AG04450 (cell line): ENCODE data around the gene PUS7. TPM values are rescaled to one million over a fixed set of nuclear protein-coding genes. Genes with fewer than 3 reads are reported as not detected.
"Not testable (repeated sequence)": the region's sequence is repeated elsewhere in the genome, so short reads cannot be mapped to it uniquely, and the experiment has no call there.

Experiments
- CTCF ChIA-PET: fragments of 300-600, 350-600 bp; formaldehyde crosslinking; extraction: SDS; loops from one replicate; lab custom pipeline; 2022; ENCODE audit warnings: antibody characterized with exemption, inconsistent platforms; lab: Charles Lee
- POLR2A ChIA-PET: fragments of 350-600 bp; formaldehyde crosslinking; extraction: SDS; loops from one replicate; lab custom pipeline; 2021; ENCODE audit warnings: antibody characterized with exemption, inconsistent platforms; lab: Yijun Ruan, JAX
- DNase-seq: peaks from one replicate; pipeline ENCODE4 v3.0.0-alpha.2; 2011; ENCODE audit warnings: low read depth, low spot score
- H3K27ac ChIP-seq: one replicate; pipeline ENCODE4 v1.5.1; 2012; ENCODE audit warnings: low read depth, low read length, control low read depth
- H3K27me3 ChIP-seq: one replicate; pipeline ENCODE4 v1.6.0; 2012; ENCODE audit warnings: low read length; ENCODE audit not compliant: control insufficient read depth, insufficient read depth
- H3K4me3 ChIP-seq: 2 replicates; pipeline ENCODE4 v1.5.1; 2011; ENCODE audit warnings: mild to moderate bottlenecking, low read depth, low read length, control low read depth
- H3K9me3 ChIP-seq: 2 replicates; pipeline ENCODE4 v1.5.1; 2012; ENCODE audit warnings: low read length; ENCODE audit not compliant: control insufficient read depth, insufficient read depth
- polyA plus RNA-seq: library from polyadenylated mRNA; depleted of rRNA; stranded (reverse); fragments of >200 nt; gene quantifications from 2 replicates; pipeline ENCODE4 v1.2.3, GENCODE V29; 2011
- TF ChIP-seq, protein P1 (sequence below): IDR thresholded peaks from 2 replicates; pipeline ENCODE4 v1.5.1; 2011; ENCODE audit warnings: low read depth, low read length, control low read depth, inconsistent platforms

Gene PUS7
- polyA plus RNA-seq, 1 experiment, result 13.8 TPM

DNA sequence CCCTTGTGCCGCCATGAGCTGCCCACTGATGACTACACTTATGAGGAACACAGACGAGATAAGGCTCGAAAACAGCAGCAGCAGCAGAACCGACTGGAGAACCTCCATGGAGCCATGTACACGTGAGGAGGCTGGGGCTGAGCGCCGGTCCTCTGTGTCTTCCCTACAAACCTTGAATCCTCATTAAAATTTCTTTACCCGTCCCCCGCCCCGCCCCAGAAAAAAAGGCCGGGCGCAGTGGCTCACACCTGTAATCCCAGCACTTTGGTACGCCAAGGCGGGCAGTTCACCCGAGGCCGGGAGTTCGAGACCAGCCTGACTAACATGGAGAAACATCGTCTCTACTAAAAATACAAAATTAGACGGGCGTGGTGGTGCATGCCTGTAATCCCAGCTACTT, 8.5 kb upstream of the PUS7 start:
- H3K4me3 ChIP-seq, result no peak overlapping the region
- no peaks in the 10 kb centered on the region for H3K9me3 ChIP-seq
- ChIA-PET POLR2A (no interaction called here), CTCF (no interaction called here)
- no peak for DNase-seq
- H3K27ac ChIP-seq, result no peak overlapping the region
- TF ChIP-seq, protein P1, sequence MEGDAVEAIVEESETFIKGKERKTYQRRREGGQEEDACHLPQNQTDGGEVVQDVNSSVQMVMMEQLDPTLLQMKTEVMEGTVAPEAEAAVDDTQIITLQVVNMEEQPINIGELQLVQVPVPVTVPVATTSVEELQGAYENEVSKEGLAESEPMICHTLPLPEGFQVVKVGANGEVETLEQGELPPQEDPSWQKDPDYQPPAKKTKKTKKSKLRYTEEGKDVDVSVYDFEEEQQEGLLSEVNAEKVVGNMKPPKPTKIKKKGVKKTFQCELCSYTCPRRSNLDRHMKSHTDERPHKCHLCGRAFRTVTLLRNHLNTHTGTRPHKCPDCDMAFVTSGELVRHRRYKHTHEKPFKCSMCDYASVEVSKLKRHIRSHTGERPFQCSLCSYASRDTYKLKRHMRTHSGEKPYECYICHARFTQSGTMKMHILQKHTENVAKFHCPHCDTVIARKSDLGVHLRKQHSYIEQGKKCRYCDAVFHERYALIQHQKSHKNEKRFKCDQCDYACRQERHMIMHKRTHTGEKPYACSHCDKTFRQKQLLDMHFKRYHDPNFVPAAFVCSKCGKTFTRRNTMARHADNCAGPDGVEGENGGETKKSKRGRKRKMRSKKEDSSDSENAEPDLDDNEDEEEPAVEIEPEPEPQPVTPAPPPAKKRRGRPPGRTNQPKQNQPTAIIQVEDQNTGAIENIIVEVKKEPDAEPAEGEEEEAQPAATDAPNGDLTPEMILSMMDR, result no peak
- H3K27me3 ChIP-seq, result no peaks in the 10 kb centered on the region

DNA sequence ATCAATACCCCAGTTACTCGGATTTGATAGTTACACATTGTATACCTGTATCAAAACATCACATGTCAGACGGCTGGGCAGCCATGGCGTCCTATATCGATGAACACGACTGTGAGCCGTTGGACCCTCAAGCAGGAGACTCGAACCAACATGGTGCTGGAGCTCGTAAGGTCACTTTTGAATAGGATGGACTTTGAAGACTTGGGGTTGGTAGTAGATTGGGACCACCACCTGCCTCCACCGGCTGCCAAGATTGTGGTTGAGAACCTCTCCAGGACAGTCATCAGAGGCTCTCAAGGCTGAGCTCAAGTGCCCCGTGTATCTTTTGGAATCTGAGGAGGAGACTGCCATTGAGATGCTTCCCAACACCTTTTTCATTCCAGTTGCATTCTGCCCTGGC, 8.1 kb upstream of the PUS7 start:
- Histone ChIP-seq H3K9me3 (no peaks in the 10 kb centered on the region), H3K27me3 (no peaks in the 10 kb centered on the region), H3K27ac (no peak overlapping the region), H3K4me3 (no peak overlapping the region)
- TF ChIP-seq, protein P1, result no peak
- CTCF ChIA-PET, result no interaction called here
- POLR2A ChIA-PET, result no interaction called here
- no peak for DNase-seq

DNA sequence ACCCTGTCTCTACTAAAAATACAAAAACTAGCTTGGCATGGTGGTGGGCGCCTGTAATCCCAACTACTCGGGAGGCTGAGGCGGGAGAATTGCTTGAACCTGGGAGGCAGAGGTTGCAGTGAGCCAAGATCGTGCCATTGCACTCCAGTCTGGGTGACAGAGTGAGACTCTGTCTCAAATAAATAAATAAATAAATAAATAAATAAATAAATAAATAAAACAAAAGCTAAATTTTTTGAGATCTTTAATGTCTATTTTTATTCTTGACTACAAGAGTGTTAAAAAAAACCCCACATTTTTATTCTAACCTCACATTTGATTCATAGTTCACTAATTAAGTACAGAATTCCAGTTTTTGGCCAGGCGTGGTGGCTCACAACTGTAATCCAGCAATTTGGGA, 5.7 kb upstream of the PUS7 start:
- H3K27ac ChIP-seq, H3K9me3 ChIP-seq, H3K4me3 ChIP-seq, H3K27me3 ChIP-seq, DNase-seq, CTCF ChIA-PET, POLR2A ChIA-PET: not testable (repeated sequence)

DNA sequence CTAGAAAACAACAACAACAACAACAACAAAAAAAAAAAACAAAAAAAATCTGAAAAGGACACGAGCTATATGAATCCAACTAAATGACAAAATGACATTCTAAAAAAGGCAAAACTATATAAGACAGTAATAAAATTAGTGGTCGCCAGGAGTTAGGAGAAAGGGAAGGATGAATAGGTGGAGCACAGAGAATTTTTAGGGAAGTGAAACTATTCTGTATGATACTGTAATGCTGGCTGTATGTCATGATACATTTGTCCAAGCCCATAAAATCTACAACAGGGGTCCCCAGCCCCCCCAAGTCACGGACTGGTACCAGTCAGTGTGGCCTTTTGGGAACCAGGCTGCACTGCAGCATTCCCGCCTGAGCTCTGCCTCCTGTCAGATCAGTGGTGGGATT, 2.8 kb upstream of the PUS7 start:
- no peaks in the 10 kb centered on the region for H3K27me3 ChIP-seq
- H3K27ac ChIP-seq, result no peak overlapping the region
- ChIA-PET CTCF (no interaction called here), POLR2A (no interaction called here)
- no peak overlapping the region for H3K4me3 ChIP-seq
- DNase-seq, result no peak
- TF ChIP-seq, protein P1, result no peak
- no peaks in the 10 kb centered on the region; the same call in 1 of the 2 replicates for H3K9me3 ChIP-seq

DNA sequence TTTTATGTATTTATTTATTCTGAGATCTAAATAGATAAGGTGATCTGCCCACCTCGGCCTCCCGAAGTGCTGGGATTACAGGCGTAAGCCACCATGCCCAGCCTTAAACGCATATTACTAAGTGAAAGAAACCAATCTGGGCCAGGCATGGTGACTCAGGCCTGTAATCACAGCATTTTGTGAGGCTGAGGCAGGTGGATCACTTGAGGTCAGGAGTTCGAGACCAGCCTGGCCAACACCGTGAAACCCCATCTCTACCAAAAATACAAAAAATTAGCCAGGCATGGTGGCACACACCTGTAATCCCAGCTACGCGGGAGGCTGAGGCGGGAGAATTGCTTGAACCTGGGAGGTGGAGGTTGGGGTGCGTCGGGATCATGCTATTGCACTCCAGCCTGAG, 2.4 kb upstream of the PUS7 start:
- CTCF ChIA-PET, result interaction anchor here (2.5 kb wide), 1 partner anchor 7 kb away, joined by 13 read pairs; the partner anchor contains the start of gene RINT1
- H3K9me3 ChIP-seq, POLR2A ChIA-PET, DNase-seq, H3K27ac ChIP-seq, H3K27me3 ChIP-seq, H3K4me3 ChIP-seq: not testable (repeated sequence)

DNA sequence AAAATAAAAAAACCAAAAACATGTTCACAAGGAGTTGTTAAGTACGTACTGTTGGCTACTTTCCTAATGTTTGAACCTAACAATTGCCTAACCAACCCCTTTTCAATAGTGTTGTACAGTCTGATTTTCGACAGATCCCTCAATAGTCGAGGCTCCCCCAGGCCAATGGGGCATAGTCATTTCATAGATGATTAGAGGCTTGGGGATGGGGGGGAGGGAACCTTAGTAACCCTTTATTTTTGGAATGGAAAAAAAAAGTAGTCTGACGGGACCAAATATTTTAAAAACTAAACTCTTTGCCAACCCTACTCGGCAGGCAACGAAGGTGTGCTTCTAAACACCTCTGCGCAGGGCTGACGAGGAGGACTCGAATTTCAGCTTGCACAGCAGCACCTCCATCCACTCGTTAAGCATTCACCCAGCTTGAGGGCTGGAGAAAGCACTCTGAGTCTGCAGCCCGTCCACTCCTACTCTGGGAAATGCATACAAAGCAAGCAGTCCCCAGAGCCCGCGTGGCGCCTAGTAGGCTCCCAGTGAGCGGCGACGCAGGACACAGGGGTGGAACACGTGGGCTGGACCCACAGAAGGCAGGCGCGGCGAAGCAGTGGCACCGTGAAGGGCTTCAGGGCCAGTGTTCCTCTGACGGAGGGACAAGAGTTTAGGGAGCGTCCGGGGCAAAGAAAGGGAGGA, 899 bp downstream of the PUS7 start:
- no peaks in the 10 kb centered on the region for H3K27me3 ChIP-seq
- no peaks in the 10 kb centered on the region; the same call in 1 of the 2 replicates for H3K9me3 ChIP-seq
- TF ChIP-seq, protein P1, result no peak
- peak overlapping the region; percentile 93 for H3K4me3 ChIP-seq
- CTCF ChIA-PET, result no interaction called here
- POLR2A ChIA-PET, result interaction anchor here (1.4 kb wide), 1 partner anchor 11 kb away, joined by 3 read pairs; the partner anchor contains the start of gene RINT1
- peak; percentile 7 for DNase-seq
- H3K27ac ChIP-seq, result peak overlapping the region; percentile 81

DNA sequence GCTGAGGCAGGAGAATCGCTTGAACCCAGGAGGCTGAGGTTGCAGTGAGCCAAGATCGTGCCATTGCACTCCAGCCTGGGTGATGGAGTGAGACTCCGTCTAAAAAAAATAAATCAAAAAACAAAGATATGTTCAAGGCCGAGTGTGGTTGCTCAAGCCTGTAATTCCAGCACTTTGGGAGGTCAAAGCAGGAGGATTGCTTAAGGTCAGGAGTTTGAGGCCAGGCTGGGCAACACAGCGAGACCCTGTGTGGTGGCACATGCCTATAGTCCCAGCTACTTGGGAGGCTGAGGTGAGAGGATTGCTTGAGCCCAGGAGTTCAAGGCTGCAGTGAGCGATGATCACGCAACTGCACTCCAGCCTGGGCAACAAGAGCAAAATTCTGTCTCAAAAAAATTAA, 1.5 kb downstream of the PUS7 start:
- peak overlapping the region; percentile 93 for H3K4me3 ChIP-seq
- H3K27ac ChIP-seq, H3K9me3 ChIP-seq, H3K27me3 ChIP-seq, DNase-seq: not testable (repeated sequence)
- ChIA-PET CTCF (interaction anchor here (0.6 kb wide), 1 partner anchor 25 kb away, joined by 7 read pairs; no protein-coding TSS in a partner anchor), POLR2A (interaction anchor here (1.4 kb wide), 1 partner anchor 12 kb away, joined by 3 read pairs; the partner anchor contains the start of gene RINT1)
